GM12878 (cell line): ENCODE measurements around the gene TPCN1. TPM values are rescaled to one million over a fixed set of nuclear protein-coding genes. Genes with fewer than 3 reads are reported as not detected.

Experiments
- ATAC-seq: fragments of 200-7000 bp; cut with Tn5 transposase; 3 replicates; pipeline ENCODE4 v1.9.1; 2020; ENCODE audit warnings: mild to moderate bottlenecking, moderate library complexity
- BruUV-seq: library from RNA; stranded (reverse); fragments of 400-500 nt; replicated peaks from 2 replicates; lab custom pipeline; 2021; lab: Mats Ljungman, UMichigan
- CTCF ChIA-PET: fragments of 300-600 bp; sonication (Branson Sonifier 250); formaldehyde crosslinking; extraction: SDS; loops from one replicate; lab custom pipeline; 2021; ENCODE audit warnings: inconsistent platforms; lab: Yijun Ruan, JAX
- POLR2A ChIA-PET: fragments of 350-600 bp; formaldehyde crosslinking; extraction: SDS; loops from one replicate; lab custom pipeline; 2021; ENCODE audit warnings: inconsistent platforms; lab: Charles Lee
- RAD21 ChIA-PET: fragments of 300-600 bp; sonication (Branson Sonifier 250); formaldehyde crosslinking; loops from one replicate; lab custom pipeline; 2023; ENCODE audit warnings: antibody characterized with exemption; ENCODE audit not compliant: unreplicated experiment; lab: Charles Lee
- SMC1A ChIA-PET: fragments of 300-600 bp; sonication (Branson Sonifier 250); formaldehyde crosslinking; loops from one replicate; lab custom pipeline; 2023; ENCODE audit not compliant: unreplicated experiment, uncharacterized antibody; lab: Charles Lee
- DNase-seq: peaks from one replicate; pipeline ENCODE4 v3.0.0-alpha.2; 2011; ENCODE audit warnings: low read depth, low spot score
- FAIRE-seq: peaks from 3 replicates; lab custom pipeline; 2011; peaks lifted over from hg19 to GRCh38; lab: Jason Lieb, UNC
- H2AFZ ChIP-seq: 2 replicates; pipeline ENCODE4 v1.6.0; 2011; ENCODE audit warnings: low read depth, low read length, control low read depth; ENCODE audit not compliant: control insufficient read depth
- H3K27ac ChIP-seq: 2 replicates; pipeline ENCODE4 v1.5.1; 2011; ENCODE audit warnings: control low read depth; ENCODE audit not compliant: control insufficient read depth, insufficient read depth
- H3K27me3 ChIP-seq, 2 experiments: replicated peaks in 1 of 2; 2 replicates each; pipeline versions ENCODE4 v1.6.0 to v1.6.1; 2011; ENCODE audit warnings: low read length in 1 of 2; ENCODE audit not compliant: control insufficient read depth in 2 of 2, insufficient read depth in 2 of 2
- H3K36me3 ChIP-seq, 2 experiments: 2 replicates each; pipeline ENCODE4 v1.5.1; 2011; ENCODE audit warnings: low read length in 1 of 2; ENCODE audit not compliant: control insufficient read depth in 2 of 2, insufficient read depth in 2 of 2
- H3K4me1 ChIP-seq: 2 replicates; pipeline ENCODE4 v1.6.1; 2011; ENCODE audit warnings: mild to moderate bottlenecking, low read length, moderate library complexity, mixed read lengths; ENCODE audit not compliant: control insufficient read depth, insufficient read depth
- H3K4me2 ChIP-seq: 2 replicates; pipeline ENCODE4 v1.6.0; 2011; ENCODE audit warnings: control low read depth; ENCODE audit not compliant: control insufficient read depth, insufficient read depth
- H3K4me3 ChIP-seq: fragments of 200-600 bp; sonication (generic); 2 replicates; pipeline ENCODE4 v1.5.1; 2016
- H3K79me2 ChIP-seq: 2 replicates; pipeline ENCODE4 v1.6.0; 2011; ENCODE audit warnings: low read length; ENCODE audit not compliant: control insufficient read depth, insufficient read depth
- H3K9ac ChIP-seq: 2 replicates; pipeline ENCODE4 v1.8.0; 2011; ENCODE audit warnings: low read length, control low read depth, mixed read lengths; ENCODE audit not compliant: control insufficient read depth, insufficient read depth
- H3K9me3 ChIP-seq: replicated peaks from 3 replicates; pipeline ENCODE4 v1.5.1; 2011; ENCODE audit warnings: mild to moderate bottlenecking, low read length; ENCODE audit not compliant: control insufficient read depth, insufficient read depth
- H4K20me1 ChIP-seq: 2 replicates; pipeline ENCODE4 v1.6.0; 2011; ENCODE audit not compliant: control insufficient read depth, insufficient read depth
- ATF2 ChIP-seq: IDR thresholded peaks from 2 replicates; pipeline ENCODE4 v1.6.1; 2012; ENCODE audit warnings: low read length, inconsistent platforms
- MXI1 ChIP-seq: fragments of 150-350 bp; IDR thresholded peaks from 2 replicates; pipeline ENCODE4 v1.6.1; 2011; ENCODE audit warnings: low read depth, mild to moderate bottlenecking, inconsistent platforms, low read length, improper control_type of control experiment
- NBN ChIP-seq: fragments of 450-650 bp; IDR thresholded peaks from 2 replicates; pipeline ENCODE4 v1.6.1; 2016
- PML ChIP-seq: IDR thresholded peaks from 2 replicates; pipeline ENCODE4 v1.6.1; 2012; ENCODE audit warnings: low read length, inconsistent platforms
- REST ChIP-seq: IDR thresholded peaks from 2 replicates; pipeline ENCODE4 v1.6.1; 2012; ENCODE audit warnings: mild to moderate bottlenecking, low read depth, low read length
- SIN3A ChIP-seq: IDR thresholded peaks from 2 replicates; pipeline ENCODE4 v1.6.1; 2012; ENCODE audit warnings: low read depth, low read length, improper control_type of control experiment
- SKIL ChIP-seq: fragments of 450-650 bp; IDR thresholded peaks from 2 replicates; pipeline ENCODE4 v1.6.1; 2017; ENCODE audit warnings: mild to moderate bottlenecking, low read depth, inconsistent platforms; ENCODE audit not compliant: poor library complexity, severe bottlenecking
- SREBF1 ChIP-seq: IDR thresholded peaks from 2 replicates; pipeline ENCODE4 v1.6.1; 2012; ENCODE audit warnings: mild to moderate bottlenecking, low read length
- USF2 ChIP-seq: IDR thresholded peaks from 2 replicates; pipeline ENCODE4 v1.6.1; 2011; ENCODE audit warnings: low read depth, low read length, improper control_type of control experiment, borderline replicate concordance
- ZNF384 ChIP-seq: IDR thresholded peaks from 2 replicates; pipeline ENCODE4 v1.6.1; 2012; ENCODE audit warnings: low read depth, mild to moderate bottlenecking, low read length, improper control_type of control experiment, borderline replicate concordance
- ZNF622 ChIP-seq: fragments of 450-650 bp; IDR thresholded peaks from 2 replicates; pipeline ENCODE4 v1.6.1; 2017; ENCODE audit warnings: mild to moderate bottlenecking, inconsistent platforms
- WGBS: methylation state at CpG from one replicate; pipeline ENCODE4 v1.1.6; 2016; ENCODE audit warnings: low lambda C conversion rate; ENCODE audit not compliant: insufficient replicate concordance, insufficient coverage; ENCODE audit errors: missing lambda C conversion rate; 5-methylcytosine and 5-hydroxymethylcytosine counted together
- in situ Hi-C: fragments of 300-500 bp; cut with MboI; formaldehyde crosslinking; loops from 9 replicates; pipeline ENCODE4 v1.14.3; 2018; ENCODE audit warnings: mixed read lengths
- intact Hi-C: fragments of 100-400 bp; cut with micrococcal nuclease; formaldehyde crosslinking; loops from one replicate; pipeline ENCODE4 v1.14.2; 2022; ENCODE audit not compliant: unreplicated experiment
- polyA plus RNA-seq, 11 experiments: library from polyadenylated mRNA; depleted of rRNA in 4 of 11; unstranded in 6 of 11; stranded (reverse) in 5 of 11; fragments of >200 nt; fragmentation: Nextera tagmentation in 4 of 11; fragmentation: Illumina TruSeq in 1 of 11; extraction: Ambion mirVana in 4 of 11; extraction: Trizol in 1 of 11; gene quantifications; 1 replicate in 1 of 11; 2 replicates in 10 of 11; pipeline versions ENCODE4 v1.2.1 to v1.2.3, GENCODE V29; 2011 to 2016; ENCODE audit warnings: inconsistent platforms in 2 of 11, missing spikeins in 2 of 11, low read depth in 1 of 11
- total RNA-seq, 4 experiments: library from RNA; depleted of rRNA in 3 of 4; stranded (reverse); fragments of >200 nt in 3 of 4; fragmentation: Illumina TruSeq in 1 of 4; extraction: Trizol in 1 of 4; gene quantifications; 2 replicates each; pipeline versions ENCODE4 v1.2.1 to v1.2.3, GENCODE V29; 2013 to 2021
- TF ChIP-seq, protein P1 (sequence below): fragments of 450-650 bp; IDR thresholded peaks from 2 replicates; pipeline ENCODE4 v1.6.1; 2016; ENCODE audit warnings: mild to moderate bottlenecking
- TF ChIP-seq, protein P2 (sequence below): IDR thresholded peaks from 2 replicates; pipeline ENCODE4 v1.6.1; 2012; ENCODE audit warnings: low read depth, low read length, improper control_type of control experiment

The TPCN1 gene
- total and polyA plus RNA-seq, 10 of the 15 experiments (the other 5 are each of a cell fraction or from before 2014, with no cell fraction given) = 0.79 to 30.9 (median 19.4) TPM

DNA sequence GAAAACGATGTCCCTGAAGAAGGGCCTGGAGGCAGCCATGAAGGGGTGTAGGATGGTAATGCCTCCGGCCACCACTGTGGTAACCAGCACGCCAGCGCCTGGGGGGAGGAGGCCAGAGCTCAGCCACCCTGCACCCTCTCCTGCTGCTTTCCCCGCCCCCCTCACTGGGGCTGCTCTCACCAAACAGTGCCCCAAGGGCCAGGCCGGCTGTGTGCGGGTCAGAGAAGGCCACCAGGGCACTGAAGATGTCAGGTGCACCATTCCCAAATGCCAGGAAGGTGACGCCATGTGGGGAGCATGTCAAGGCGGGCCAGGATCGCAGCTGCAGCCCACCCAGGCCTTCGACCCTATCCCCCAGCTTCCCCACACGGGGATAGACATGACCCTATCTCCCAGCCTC, 99.1 kb downstream of the TPCN1 start:
- Histone ChIP-seq H3K36me3 (no peaks in the 10 kb centered on the region; a peak in 3 of 4 replicates), H3K27me3 (no peaks in the 10 kb centered on the region), H3K9me3 (no peaks in the 10 kb centered on the region; the same call in 2 of the 3 replicates), H3K4me1 (peaks cover 6% of the 10 kb centered on the region), H3K4me3 (no peak overlapping the region), H4K20me1 (no peaks in the 10 kb centered on the region), H3K79me2 (no peaks in the 10 kb centered on the region), H3K9ac (no peak overlapping the region), H3K27ac (no peak overlapping the region), H3K4me2 (no peak overlapping the region), H2AFZ (no peak overlapping the region)
- DNase-seq (no peak), ATAC-seq (no peak), FAIRE-seq (no peak)
- intact Hi-C loops = no loop called here
- 79% methylated on average over 11 of the region's 12 CpGs for WGBS
- ChIA-PET CTCF (no interaction called here), RAD21 (no interaction called here), SMC1A (no interaction called here), POLR2A (no interaction called here)
- no TSS peak for BruUV-seq
- in situ Hi-C loops = no loop called here
- TF ChIP-seq, protein P1, sequence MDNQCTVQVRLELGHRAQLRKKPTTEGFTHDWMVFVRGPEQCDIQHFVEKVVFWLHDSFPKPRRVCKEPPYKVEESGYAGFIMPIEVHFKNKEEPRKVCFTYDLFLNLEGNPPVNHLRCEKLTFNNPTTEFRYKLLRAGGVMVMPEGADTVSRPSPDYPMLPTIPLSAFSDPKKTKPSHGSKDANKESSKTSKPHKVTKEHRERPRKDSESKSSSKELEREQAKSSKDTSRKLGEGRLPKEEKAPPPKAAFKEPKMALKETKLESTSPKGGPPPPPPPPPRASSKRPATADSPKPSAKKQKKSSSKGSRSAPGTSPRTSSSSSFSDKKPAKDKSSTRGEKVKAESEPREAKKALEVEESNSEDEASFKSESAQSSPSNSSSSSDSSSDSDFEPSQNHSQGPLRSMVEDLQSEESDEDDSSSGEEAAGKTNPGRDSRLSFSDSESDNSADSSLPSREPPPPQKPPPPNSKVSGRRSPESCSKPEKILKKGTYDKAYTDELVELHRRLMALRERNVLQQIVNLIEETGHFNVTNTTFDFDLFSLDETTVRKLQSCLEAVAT = no peak
- TF ChIP-seq PML (no peak), MXI1 (no peak), NBN (no peak), USF2 (no peak), ZNF622 (no peak), SIN3A (no peak), SREBF1 (no peak), REST (no peak), ZNF384 (no peak), SKIL (no peak), ATF2 (no peak)
- TF ChIP-seq, protein P2, sequence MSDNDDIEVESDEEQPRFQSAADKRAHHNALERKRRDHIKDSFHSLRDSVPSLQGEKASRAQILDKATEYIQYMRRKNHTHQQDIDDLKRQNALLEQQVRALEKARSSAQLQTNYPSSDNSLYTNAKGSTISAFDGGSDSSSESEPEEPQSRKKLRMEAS = no peak
